Osteoblast (primary cell): Measurements from ENCODE around the gene CENPV. TPM values are rescaled to one million over a fixed set of nuclear protein-coding genes. Genes with fewer than 3 reads are reported as not detected.

ENCODE experiments used
- DNase-seq: peaks from one replicate; pipeline ENCODE4 v3.0.0; 2011; ENCODE audit warnings: low spot score, mixed read lengths; ENCODE audit not compliant: insufficient read length; ENCODE audit errors: missing footprints
- H2AFZ ChIP-seq: 2 replicates; pipeline ENCODE4 v1.6.0; 2011; ENCODE audit warnings: mild to moderate bottlenecking, low read length
- H3K27ac ChIP-seq: 2 replicates; pipeline ENCODE4 v1.5.1; 2011; ENCODE audit warnings: mild to moderate bottlenecking, low read depth, low read length, moderate library complexity
- H3K27me3 ChIP-seq: 2 replicates; pipeline ENCODE4 v1.6.0; 2012; ENCODE audit warnings: mild to moderate bottlenecking, control low read depth, inconsistent platforms, low read length, moderate library complexity; ENCODE audit not compliant: insufficient read depth
- H3K36me3 ChIP-seq: 2 replicates; pipeline ENCODE4 v1.5.1; 2011; ENCODE audit warnings: mild to moderate bottlenecking, low read length, control low read depth, moderate library complexity; ENCODE audit not compliant: insufficient read depth
- H3K4me1 ChIP-seq: 2 replicates; pipeline ENCODE4 v1.5.1; 2011; ENCODE audit warnings: mild to moderate bottlenecking, low read length, control low read depth, moderate library complexity; ENCODE audit not compliant: insufficient read depth
- H3K4me2 ChIP-seq: 2 replicates; pipeline ENCODE4 v1.6.0; 2011; ENCODE audit warnings: mild to moderate bottlenecking, low read length; ENCODE audit not compliant: insufficient read depth
- H3K4me3 ChIP-seq: fragments of 200-600 bp; sonication (generic); 3 replicates; pipeline ENCODE4 v1.5.1; 2012; ENCODE audit warnings: mild to moderate bottlenecking, low read length, inconsistent platforms; ENCODE audit not compliant: insufficient read depth
- H3K79me2 ChIP-seq: 2 replicates; pipeline ENCODE4 v1.6.0; 2012; ENCODE audit warnings: mild to moderate bottlenecking, low read length, control low read depth, inconsistent platforms; ENCODE audit not compliant: insufficient read depth
- H3K9me3 ChIP-seq: 2 replicates; pipeline ENCODE4 v1.5.1; 2011; ENCODE audit warnings: low read depth, low read length, control low read depth
- H4K20me1 ChIP-seq: 2 replicates; pipeline ENCODE4 v1.6.0; 2012; ENCODE audit warnings: mild to moderate bottlenecking, low read length, control low read depth; ENCODE audit not compliant: insufficient read depth
- CTCF ChIP-seq: IDR thresholded peaks from 2 replicates; pipeline ENCODE4 v1.5.1; 2011; ENCODE audit warnings: mild to moderate bottlenecking, low read depth, low read length, moderate library complexity; ENCODE audit errors: extremely low read depth
- total RNA-seq: library from RNA; depleted of rRNA; stranded (reverse); fragments of >200 nt; gene quantifications from 2 replicates; pipeline ENCODE4 v1.2.3, GENCODE V29; 2012

CENPV gene
- total RNA-seq, 1 donor = 5.1 TPM

- Histone ChIP-seq H3K79me2 (no peaks in the 10 kb centered on the region), H3K27ac (no peak overlapping the region), H3K4me3 (no peak overlapping the region), H3K36me3 (peaks cover 7% of the 10 kb centered on the region), H2AFZ (no peak overlapping the region), H3K27me3 (no peaks in the 10 kb centered on the region), H3K9me3 (no peaks in the 10 kb centered on the region), H4K20me1 (peaks cover 3% of the 10 kb centered on the region), H3K4me2 (no peak overlapping the region), H3K4me1 (peaks cover 7% of the 10 kb centered on the region)
- TF ChIP-seq CTCF = peak; percentile 51
- DNase-seq = no peak
Measured at GRCh38 chr17:16304830-16305229, 48.4 kb downstream of the CENPV start.

GRCh38 chr17:16302856-16303255 is 50.4 kb downstream of the CENPV start:
- Histone ChIP-seq H3K27ac (no peak overlapping the region), H3K4me1 (peaks cover 7% of the 10 kb centered on the region), H3K4me3 (no peak overlapping the region), H3K4me2 (no peak overlapping the region), H3K9me3 (no peaks in the 10 kb centered on the region), H3K36me3 (peaks cover 7% of the 10 kb centered on the region), H2AFZ (no peak overlapping the region), H3K27me3 (no peaks in the 10 kb centered on the region), H3K79me2 (no peaks in the 10 kb centered on the region), H4K20me1 (peaks cover 3% of the 10 kb centered on the region)
- no peak for DNase-seq
- TF ChIP-seq CTCF = no peak

GRCh38 chr17:16301963-16302855 is 51.1 kb downstream of the CENPV start:
- Histone ChIP-seq H3K79me2 (no peaks in the 10 kb centered on the region), H3K4me2 (no peak overlapping the region), H3K27ac (no peak overlapping the region), H2AFZ (no peak overlapping the region), H3K9me3 (no peaks in the 10 kb centered on the region), H4K20me1 (peaks cover 3% of the 10 kb centered on the region), H3K36me3 (peaks cover 6% of the 10 kb centered on the region), H3K27me3 (no peaks in the 10 kb centered on the region), H3K4me3 (no peak overlapping the region), H3K4me1 (peaks cover 7% of the 10 kb centered on the region)
- TF ChIP-seq CTCF = no peak
- peak; percentile 64 for DNase-seq

GRCh38 chr17:16300554-16300953 is 52.7 kb downstream of the CENPV start:
- no peak overlapping the region for H2AFZ ChIP-seq
- H3K4me1 ChIP-seq = peaks cover 7% of the 10 kb centered on the region
- H3K9me3 ChIP-seq = no peaks in the 10 kb centered on the region
- no peak overlapping the region for H3K4me2 ChIP-seq
- H3K27me3 ChIP-seq = no peaks in the 10 kb centered on the region
- peaks cover 3% of the 10 kb centered on the region for H4K20me1 ChIP-seq
- H3K79me2 ChIP-seq = no peaks in the 10 kb centered on the region
- H3K27ac ChIP-seq = no peak overlapping the region
- no peak for TF ChIP-seq CTCF
- DNase-seq = no peak
- H3K36me3 ChIP-seq = no peaks in the 10 kb centered on the region
- H3K4me3 ChIP-seq = no peak overlapping the region
